Neural cell (in vitro differentiated cells): ENCODE measurements around the gene ZDHHC14. TPM values are rescaled to one million over a fixed set of nuclear protein-coding genes. Genes with fewer than 3 reads are reported as not detected.

Experiments used
- H2AFZ ChIP-seq: fragments of 200-600, 300-800 bp; sonication (generic), shearing (Covaris generic); 2 replicates; pipeline ENCODE4 v1.6.0; 2014; ENCODE audit warnings: low read depth, mild to moderate bottlenecking, antibody characterized with exemption, low read length, moderate library complexity
- H3F3A ChIP-seq: fragments of 200-600 bp; shearing (Covaris generic); 2 replicates; pipeline ENCODE4 v1.6.1; 2016; ENCODE audit warnings: mild to moderate bottlenecking, moderate library complexity, mixed read lengths, antibody characterized with exemption, low read length; ENCODE audit not compliant: insufficient read depth, poor library complexity, severe bottlenecking
- H3K27ac ChIP-seq: fragments of 200-600, 300-800 bp; sonication (generic), shearing (Covaris generic); 2 replicates; pipeline ENCODE4 v1.5.1; 2014; ENCODE audit warnings: mild to moderate bottlenecking, low read length, moderate library complexity
- H3K27me3 ChIP-seq: fragments of 300-800, 200-600 bp; sonication (generic), shearing (Covaris generic); 2 replicates; pipeline ENCODE4 v1.6.0; 2014; ENCODE audit warnings: mild to moderate bottlenecking, low read depth, low read length, moderate library complexity; ENCODE audit not compliant: insufficient read depth
- H3K36me3 ChIP-seq: fragments of 300-800, 200-600 bp; sonication (generic), shearing (Covaris generic); 2 replicates; pipeline ENCODE4 v1.5.1; 2014; ENCODE audit warnings: mild to moderate bottlenecking, antibody characterized with exemption, low read length, moderate library complexity; ENCODE audit not compliant: insufficient read depth
- H3K4me2 ChIP-seq: fragments of 300-800, 200-600 bp; sonication (generic), shearing (Covaris generic); 2 replicates; pipeline ENCODE4 v1.6.0; 2014; ENCODE audit warnings: mild to moderate bottlenecking, low read length
- H3K4me3 ChIP-seq: fragments of 300-800, 200-600 bp; sonication (generic), shearing (Covaris generic); 2 replicates; pipeline ENCODE4 v1.5.1; 2014; ENCODE audit warnings: mild to moderate bottlenecking, low read length, moderate library complexity
- H3K79me2 ChIP-seq: fragments of 200-600 bp; shearing (Covaris generic); replicated peaks from 2 replicates; pipeline ENCODE4 v1.6.0; 2014; ENCODE audit warnings: mild to moderate bottlenecking, low read length, moderate library complexity; ENCODE audit not compliant: insufficient read depth
- H3K9ac ChIP-seq: fragments of 300-800, 200-600 bp; sonication (generic), shearing (Covaris generic); 2 replicates; pipeline ENCODE4 v1.6.1; 2016; ENCODE audit warnings: mild to moderate bottlenecking, low read length, mixed read lengths
- H3K9me2 ChIP-seq: fragments of 200-600 bp; shearing (Covaris generic); 2 replicates; pipeline ENCODE4 v1.6.1; 2016; ENCODE audit warnings: mild to moderate bottlenecking, low read length, mixed read lengths; ENCODE audit not compliant: insufficient read depth
- H3K9me3 ChIP-seq: fragments of 200-600, 300-800 bp; sonication (generic), shearing (Covaris generic); 2 replicates; pipeline ENCODE4 v1.6.1; 2016; ENCODE audit warnings: mild to moderate bottlenecking, mixed run types, low read length, moderate library complexity, mixed read lengths
- H4K20me1 ChIP-seq: fragments of 200-600 bp; shearing (Covaris generic); 2 replicates; pipeline ENCODE4 v1.6.1; 2016; ENCODE audit warnings: mild to moderate bottlenecking, mixed run types; ENCODE audit not compliant: insufficient read depth
- EP300 ChIP-seq: fragments of 450-650 bp; conservative IDR thresholded peaks from 2 replicates; pipeline ENCODE4 v1.6.1; 2014; ENCODE audit warnings: antibody characterized with exemption, mild to moderate bottlenecking, moderate library complexity; ENCODE audit not compliant: poor library complexity, severe bottlenecking
- EZH2 ChIP-seq: fragments of 200-600, 300-800 bp; shearing (Covaris generic), sonication (generic); IDR thresholded peaks from 2 replicates; pipeline ENCODE4 v1.6.1; 2014; ENCODE audit warnings: antibody characterized with exemption, low read length, borderline replicate concordance, mild to moderate bottlenecking; ENCODE audit not compliant: insufficient read depth, poor library complexity, severe bottlenecking
- MXI1 ChIP-seq: fragments of 450-650 bp; conservative IDR thresholded peaks from 2 replicates; pipeline ENCODE4 v1.6.1; 2014; ENCODE audit warnings: antibody characterized with exemption, mild to moderate bottlenecking; ENCODE audit not compliant: poor library complexity, severe bottlenecking
- POLR2AphosphoS5 ChIP-seq: IDR thresholded peaks from 2 replicates; pipeline ENCODE4 v1.6.1; 2012
- RAD21 ChIP-seq: fragments of 450-650 bp; conservative IDR thresholded peaks from 2 replicates; pipeline ENCODE4 v1.6.1; 2014; ENCODE audit warnings: antibody characterized with exemption, mild to moderate bottlenecking, moderate library complexity
- REST ChIP-seq: IDR thresholded peaks from 2 replicates; pipeline ENCODE4 v1.6.1; 2012; ENCODE audit warnings: borderline replicate concordance
- SMC3 ChIP-seq: fragments of 450-650 bp; conservative IDR thresholded peaks from 2 replicates; pipeline ENCODE4 v1.6.1; 2014; ENCODE audit warnings: antibody characterized with exemption, mild to moderate bottlenecking, moderate library complexity; ENCODE audit not compliant: poor library complexity
- TAF1 ChIP-seq: IDR thresholded peaks from 2 replicates; pipeline ENCODE4 v1.6.1; 2012; ENCODE audit warnings: low read depth
- polyA plus RNA-seq: library from polyadenylated mRNA; depleted of rRNA; stranded (reverse); fragments of >200 nt; gene quantifications from 2 replicates; pipeline ENCODE4 v1.2.3, GENCODE V29; 2014
- TF ChIP-seq, protein P1 (sequence below): fragments of 450-650 bp; IDR thresholded peaks from 2 replicates; pipeline ENCODE4 v1.5.1; 2014; ENCODE audit warnings: antibody characterized with exemption, mild to moderate bottlenecking, moderate library complexity; ENCODE audit not compliant: poor library complexity, severe bottlenecking

ZDHHC14 gene
- polyA plus RNA-seq, 1 donor from 2014 or later, result 4.1 TPM

- Histone ChIP-seq H3K27ac (no peak overlapping the region), H3K9me3 (no peaks in the 10 kb centered on the region), H3K9ac (no peak overlapping the region), H3K4me2 (no peak overlapping the region), H4K20me1 (no peaks in the 10 kb centered on the region), H3K79me2 (no peaks in the 10 kb centered on the region), H3K36me3 (no peaks in the 10 kb centered on the region), H3K9me2 (no peaks in the 10 kb centered on the region), H3K27me3 (no peaks in the 10 kb centered on the region), H2AFZ (no peak overlapping the region), H3K4me3 (no peak overlapping the region), H3F3A (no peaks in the 10 kb centered on the region)
- TF ChIP-seq REST, result no peak
- no peak for TF ChIP-seq POLR2AphosphoS5
- no peak for TF ChIP-seq EP300
- TF ChIP-seq SMC3, result no peak
These were observed 154.6 kb downstream of the ZDHHC14 start for GRCh38 chr6:157535340-157536222.

DNA sequence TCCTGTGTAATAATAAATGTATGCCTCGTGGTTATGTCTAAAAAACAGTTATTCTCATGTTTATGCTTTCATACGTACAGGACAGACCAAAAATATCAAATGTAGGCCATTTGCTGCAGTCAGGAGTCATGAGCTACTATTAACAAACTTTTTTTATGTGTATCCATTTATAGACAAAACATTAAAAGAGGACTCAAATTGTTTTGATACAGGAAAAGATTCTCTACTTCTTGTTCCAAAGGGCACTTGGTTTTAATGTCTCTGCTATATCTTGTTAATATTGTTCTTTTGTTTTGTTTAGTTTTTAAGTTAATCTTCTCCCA, 155.2 kb downstream of the ZDHHC14 start:
- Histone ChIP-seq H3K79me2 (no peaks in the 10 kb centered on the region), H3K4me3 (no peak overlapping the region), H4K20me1 (no peaks in the 10 kb centered on the region), H3K9me2 (no peaks in the 10 kb centered on the region), H3K9me3 (no peaks in the 10 kb centered on the region), H3K27ac (no peak overlapping the region), H3K4me2 (no peak overlapping the region), H3F3A (no peaks in the 10 kb centered on the region), H3K9ac (no peak overlapping the region), H3K27me3 (no peaks in the 10 kb centered on the region), H2AFZ (no peak overlapping the region), H3K36me3 (no peaks in the 10 kb centered on the region)
- no peak for TF ChIP-seq RAD21
- TF ChIP-seq SMC3, result no peak
- TF ChIP-seq EZH2, result no peak

GRCh38 chr6:157537556-157537955, 156.6 kb downstream of the ZDHHC14 start:
- no peak overlapping the region for H3K4me3 ChIP-seq
- H3K27me3 ChIP-seq, result no peaks in the 10 kb centered on the region
- no peaks in the 10 kb centered on the region for H3F3A ChIP-seq
- H3K9me3 ChIP-seq, result no peaks in the 10 kb centered on the region
- no peak for TF ChIP-seq EZH2
- TF ChIP-seq RAD21, result no peak
- TF ChIP-seq SMC3, result no peak
- no peak for TF ChIP-seq EP300
- TF ChIP-seq MXI1, result no peak
- no peak for TF ChIP-seq TAF1
- no peak for TF ChIP-seq POLR2AphosphoS5
- TF ChIP-seq REST, result no peak
- TF ChIP-seq, protein P1, sequence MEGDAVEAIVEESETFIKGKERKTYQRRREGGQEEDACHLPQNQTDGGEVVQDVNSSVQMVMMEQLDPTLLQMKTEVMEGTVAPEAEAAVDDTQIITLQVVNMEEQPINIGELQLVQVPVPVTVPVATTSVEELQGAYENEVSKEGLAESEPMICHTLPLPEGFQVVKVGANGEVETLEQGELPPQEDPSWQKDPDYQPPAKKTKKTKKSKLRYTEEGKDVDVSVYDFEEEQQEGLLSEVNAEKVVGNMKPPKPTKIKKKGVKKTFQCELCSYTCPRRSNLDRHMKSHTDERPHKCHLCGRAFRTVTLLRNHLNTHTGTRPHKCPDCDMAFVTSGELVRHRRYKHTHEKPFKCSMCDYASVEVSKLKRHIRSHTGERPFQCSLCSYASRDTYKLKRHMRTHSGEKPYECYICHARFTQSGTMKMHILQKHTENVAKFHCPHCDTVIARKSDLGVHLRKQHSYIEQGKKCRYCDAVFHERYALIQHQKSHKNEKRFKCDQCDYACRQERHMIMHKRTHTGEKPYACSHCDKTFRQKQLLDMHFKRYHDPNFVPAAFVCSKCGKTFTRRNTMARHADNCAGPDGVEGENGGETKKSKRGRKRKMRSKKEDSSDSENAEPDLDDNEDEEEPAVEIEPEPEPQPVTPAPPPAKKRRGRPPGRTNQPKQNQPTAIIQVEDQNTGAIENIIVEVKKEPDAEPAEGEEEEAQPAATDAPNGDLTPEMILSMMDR, result no peak
- H3K9me2 ChIP-seq, result no peaks in the 10 kb centered on the region
- no peaks in the 10 kb centered on the region for H3K79me2 ChIP-seq
- no peak overlapping the region for H2AFZ ChIP-seq
- H4K20me1 ChIP-seq, result no peaks in the 10 kb centered on the region
- H3K4me2 ChIP-seq, result no peak overlapping the region
- H3K36me3 ChIP-seq, result no peaks in the 10 kb centered on the region
- no peak overlapping the region for H3K27ac ChIP-seq
- no peak overlapping the region for H3K9ac ChIP-seq
